ENCODE measurements around the gene MAST1. TPM values are rescaled to one million over a fixed set of nuclear protein-coding genes. Genes with fewer than 3 reads are reported as not detected.

MAST1 gene
- total RNA-seq, result 0.08 and 0.78 TPM in 2 replicates

GRCh38 chr19:12838182-12838885, at the start of gene MAST1:
MAST1 (plus strand) TSS chr19:12838515; CDS start chr19:12838573, 58 bp downstream.

DNA sequence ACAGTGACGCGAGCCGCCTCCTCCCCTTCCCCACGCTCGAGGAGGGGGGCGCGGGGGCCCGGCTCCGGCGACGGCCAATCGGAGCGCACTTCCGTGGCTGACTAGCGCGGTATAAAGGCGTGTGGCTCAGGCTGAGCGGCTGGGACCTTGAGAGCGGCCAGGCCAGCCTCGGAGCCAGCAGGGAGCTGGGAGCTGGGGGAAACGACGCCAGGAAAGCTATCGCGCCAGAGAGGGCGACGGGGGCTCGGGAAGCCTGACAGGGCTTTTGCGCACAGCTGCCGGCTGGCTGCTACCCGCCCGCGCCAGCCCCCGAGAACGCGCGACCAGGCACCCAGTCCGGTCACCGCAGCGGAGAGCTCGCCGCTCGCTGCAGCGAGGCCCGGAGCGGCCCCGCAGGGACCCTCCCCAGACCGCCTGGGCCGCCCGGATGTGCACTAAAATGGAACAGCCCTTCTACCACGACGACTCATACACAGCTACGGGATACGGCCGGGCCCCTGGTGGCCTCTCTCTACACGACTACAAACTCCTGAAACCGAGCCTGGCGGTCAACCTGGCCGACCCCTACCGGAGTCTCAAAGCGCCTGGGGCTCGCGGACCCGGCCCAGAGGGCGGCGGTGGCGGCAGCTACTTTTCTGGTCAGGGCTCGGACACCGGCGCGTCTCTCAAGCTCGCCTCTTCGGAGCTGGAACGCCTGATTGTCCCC, 46.8 kb upstream of the MAST1 start, which contains the start of gene JUNB:
JUNB (plus strand) TSS at position 142 of the 706 bp plus-strand sequence; CDS start at position 428, 286 bp downstream.

DNA sequence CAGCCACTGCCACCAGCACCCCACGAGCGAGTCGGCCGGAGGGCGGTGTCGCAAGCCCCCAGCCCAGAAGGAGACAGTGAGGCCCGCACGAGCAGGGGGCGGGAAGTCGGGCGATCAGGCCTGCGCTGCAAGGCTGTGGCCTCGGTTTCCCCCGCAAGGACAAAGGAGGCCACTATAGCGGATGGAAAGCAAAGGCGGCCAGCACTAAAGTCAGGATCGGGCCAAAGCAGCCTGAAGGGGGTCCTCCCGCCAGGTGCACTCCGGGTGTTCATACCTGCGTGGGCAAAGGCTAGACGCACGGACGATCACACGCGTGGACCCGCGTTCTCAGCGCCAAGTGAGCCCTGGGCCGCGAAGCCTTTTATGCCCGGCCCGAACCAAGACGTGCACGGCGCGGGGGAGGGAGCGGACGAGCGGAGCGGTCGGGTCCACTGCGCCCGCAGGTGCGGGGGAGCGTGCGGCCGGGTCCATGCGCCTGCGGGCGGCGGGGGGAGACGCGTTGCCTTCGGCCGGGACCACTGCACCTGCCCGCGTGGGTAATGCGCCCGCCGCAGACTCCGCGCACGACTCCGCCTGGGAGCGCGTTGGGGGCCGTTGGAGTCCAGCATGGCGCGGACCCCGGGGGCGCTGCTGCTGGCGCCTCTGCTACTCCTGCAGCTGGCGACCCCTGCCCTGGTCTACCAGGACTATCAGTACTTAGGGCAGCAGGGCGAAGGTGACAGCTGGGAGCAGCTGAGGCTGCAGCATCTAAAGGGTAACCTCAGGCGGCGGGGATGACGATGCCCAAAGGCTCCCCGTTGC, 36.6 kb upstream of the MAST1 start, which contains the start of the genes PRDX2 and THSD8:
PRDX2 (minus strand) TSS at position 335 of the 801 bp plus-strand sequence. CDS start 539 bp downstream, outside the sequence.
THSD8 (plus strand) TSS at position 604 of the 801 bp plus-strand sequence; CDS start at position 607, 3 bp downstream.

GRCh38 chr19:12806242-12807081, 31.9 kb upstream of the MAST1 start, which contains the start of gene RNASEH2A:
RNASEH2A (plus strand) TSS chr19:12806584; CDS start chr19:12806674, 90 bp downstream.

DNA sequence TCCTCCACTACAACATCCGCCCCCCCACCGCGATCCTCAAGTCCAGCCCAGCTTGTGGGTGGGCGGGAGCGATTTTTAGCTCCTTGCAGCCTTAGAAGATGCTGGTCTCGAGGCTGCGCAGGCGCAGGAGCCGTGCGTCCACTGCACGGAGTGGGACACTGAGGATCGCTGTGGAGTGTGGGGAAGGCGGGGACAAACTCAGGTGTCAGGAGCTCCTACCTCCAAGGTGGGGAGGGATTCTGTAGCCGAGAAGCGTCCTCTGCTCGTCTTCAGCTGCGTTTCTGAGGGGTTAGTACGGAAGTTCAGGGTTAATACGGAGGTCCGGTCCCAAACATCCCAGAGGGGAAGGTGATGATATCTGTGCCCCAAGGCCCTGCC, 3.8 kb upstream of the MAST1 start, which contains the start of gene RTBDN:
RTBDN (minus strand) TSS at position 14 of the 378 bp plus-strand sequence. CDS start 4,600 bp downstream, outside the sequence.

DNA sequence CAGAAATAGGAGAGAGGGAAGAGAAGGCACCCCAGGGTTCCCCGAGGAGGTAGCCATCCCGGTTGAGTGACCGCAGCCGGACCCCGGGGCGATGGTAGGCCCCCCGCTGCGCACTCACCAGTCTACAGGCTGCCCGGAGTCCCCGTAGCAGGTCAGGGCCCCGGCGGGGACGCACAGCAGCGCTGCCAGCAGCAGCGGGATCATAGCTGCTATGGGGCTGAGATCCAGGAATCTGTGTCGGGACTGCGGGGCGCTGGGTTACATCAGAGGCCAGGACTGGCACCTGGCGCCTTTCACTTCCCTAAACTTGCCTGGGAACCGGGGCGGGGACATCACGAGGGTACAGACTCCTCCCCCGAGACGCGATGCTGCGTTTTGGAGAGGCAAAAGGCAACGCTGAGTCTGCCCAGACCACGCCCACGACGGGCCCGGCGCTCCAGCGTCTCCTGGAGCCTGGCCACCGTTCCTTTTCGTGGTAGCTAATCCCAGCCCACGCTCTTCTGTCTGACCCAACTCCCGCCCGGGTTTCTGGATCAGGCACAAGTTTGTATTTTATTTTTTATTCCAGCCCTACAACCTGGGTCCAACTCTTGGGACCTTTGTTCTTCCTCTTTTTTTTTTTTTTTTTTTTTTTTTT, 43.0 kb downstream of the MAST1 start, which contains the start of gene DNASE2:
DNASE2 (minus strand) TSS at position 278 of the 637 bp plus-strand sequence; CDS start at position 204, 74 bp downstream.

DNA sequence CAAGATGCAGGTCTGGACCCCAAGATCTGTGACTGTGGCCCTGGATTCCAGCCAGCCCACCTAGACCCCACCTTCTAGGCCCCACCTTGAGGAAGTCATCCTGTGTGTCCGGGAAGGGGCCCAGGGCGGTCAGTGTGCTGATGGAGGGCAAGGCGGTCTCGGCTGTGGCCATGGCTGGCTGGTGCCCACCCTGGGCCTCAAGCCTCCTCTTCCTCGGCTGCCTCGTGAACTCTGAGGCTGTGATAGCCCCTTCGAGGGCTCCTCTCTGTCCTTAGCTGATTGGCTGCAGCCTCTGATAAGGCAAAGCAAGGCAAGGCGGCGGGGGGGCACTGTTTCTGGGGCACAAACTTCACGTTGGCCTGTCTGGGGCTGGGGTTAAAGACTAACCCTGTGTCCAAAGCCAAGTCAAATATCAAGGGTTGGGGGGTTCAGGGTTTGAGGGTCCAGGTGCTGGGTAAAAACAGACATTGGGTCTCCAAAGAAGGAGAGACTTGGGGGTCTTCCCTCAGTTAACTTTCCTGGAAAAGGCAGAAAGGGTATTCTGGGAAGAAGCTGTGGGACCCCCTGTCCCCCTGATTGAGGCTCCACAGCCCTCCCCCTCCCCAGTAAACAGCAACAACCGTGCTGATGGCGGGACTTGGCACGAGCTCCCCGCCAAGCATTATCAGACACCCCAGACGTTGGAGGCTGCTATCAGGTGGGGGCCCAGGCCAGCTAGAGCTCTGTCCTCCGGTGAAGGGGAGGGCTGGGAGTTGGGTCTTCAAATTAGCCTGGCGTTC, 48.8 kb downstream of the MAST1 start, which contains the start of gene KLF1:
KLF1 (minus strand) TSS at position 233 of the 779 bp plus-strand sequence; CDS start at position 172, 61 bp downstream.

DNA sequence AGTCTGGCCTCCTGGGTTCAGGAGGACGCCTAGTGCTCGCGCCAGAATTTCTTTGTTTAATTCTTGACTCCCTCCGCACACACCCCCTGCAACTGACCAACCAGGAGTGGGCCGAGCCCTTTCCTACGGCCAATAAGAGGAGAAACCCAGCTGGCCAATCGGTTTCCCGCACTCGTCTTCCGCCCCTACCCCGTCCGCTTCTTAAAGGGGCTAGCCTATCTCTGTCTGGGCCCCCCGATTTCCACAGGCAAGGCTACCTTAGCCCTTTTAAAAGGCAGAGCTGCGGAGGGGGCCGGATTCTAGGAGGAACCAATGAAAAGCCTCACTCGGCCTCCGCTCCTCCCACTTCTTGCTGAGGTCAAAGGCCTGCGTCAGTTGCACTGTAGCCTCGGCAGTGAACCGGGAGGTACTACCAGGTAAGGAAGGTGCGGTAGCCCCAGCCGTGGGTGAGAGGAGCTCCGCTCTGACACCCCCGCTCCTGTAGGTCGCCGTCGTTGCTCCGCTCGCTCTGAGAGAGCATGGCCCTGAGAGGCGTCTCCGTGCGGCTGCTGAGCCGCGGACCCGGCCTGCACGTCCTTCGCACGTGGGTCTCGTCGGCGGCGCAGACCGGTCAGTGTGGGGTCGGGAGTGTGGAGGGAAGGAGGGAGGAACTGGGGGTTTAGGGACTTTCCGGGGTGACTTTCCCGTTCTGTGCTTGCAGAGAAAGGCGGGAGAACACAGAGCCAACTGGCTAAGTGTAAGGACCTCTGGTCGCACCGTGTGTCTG, 52.7 kb downstream of the MAST1 start, which contains the start of gene GCDH:
GCDH (plus strand) TSS at position 374 of the 766 bp plus-strand sequence; CDS start at position 519, 145 bp downstream.

Other genes with a start within 250 kb of the MAST1 start
- gene ZNF490, start 227.7 kb upstream of the MAST1 start, total RNA-seq, result 2.6 and 5.2 TPM in 2 replicates
- gene ZNF791, start 227.6 kb upstream of the MAST1 start, total RNA-seq, result 5.2 and 5.3 TPM in 2 replicates
- 45.4 and 59.0 TPM in 2 replicates for gene MAN2B1, start 171.8 kb upstream of the MAST1 start, total RNA-seq
- 5.1 and 11.3 TPM in 2 replicates for gene WDR83, start 171.7 kb upstream of the MAST1 start, total RNA-seq
- gene DHPS, start 156.6 kb upstream of the MAST1 start, total RNA-seq, result 70.4 and 110 TPM in 2 replicates
- not detected in 2 replicates for gene GNG14, start 150.5 kb upstream of the MAST1 start, total RNA-seq
- gene FBXW9, start 141.9 kb upstream of the MAST1 start, total RNA-seq, result 15.1 and 17.9 TPM in 2 replicates
- gene TNPO2, start 114.6 kb upstream of the MAST1 start, total RNA-seq, result 20.5 and 26.8 TPM in 2 replicates
- gene TRIR, start 103.8 kb upstream of the MAST1 start, total RNA-seq, result 272 and 389 TPM in 2 replicates
- 79.1 and 99.4 TPM in 2 replicates for gene GET3, start 101.0 kb upstream of the MAST1 start, total RNA-seq
- gene BEST2, start 86.7 kb upstream of the MAST1 start, total RNA-seq, result 0.39 TPM in 1 of 2 replicates, not detected in the other
- gene HOOK2, start 63.0 kb upstream of the MAST1 start, total RNA-seq, result 30.8 and 32.7 TPM in 2 replicates
- gene JUNB, start 47.0 kb upstream of the MAST1 start, total RNA-seq, result 369 and 618 TPM in 2 replicates
- gene PRDX2, start 36.7 kb upstream of the MAST1 start, total RNA-seq, result 260 and 355 TPM in 2 replicates
- gene THSD8, start 36.4 kb upstream of the MAST1 start, total RNA-seq, result not detected in 2 replicates
- gene RNASEH2A, start 31.9 kb upstream of the MAST1 start, total RNA-seq, result 26.7 and 51.0 TPM in 2 replicates
- gene RTBDN, start 3.9 kb upstream of the MAST1 start, total RNA-seq, result not detected in 2 replicates
- 35.8 and 48.5 TPM in 2 replicates for gene DNASE2, start 42.9 kb downstream of the MAST1 start, total RNA-seq
- gene KLF1, start 48.7 kb downstream of the MAST1 start, total RNA-seq, result not detected in 2 replicates
- 30.6 and 39.4 TPM in 2 replicates for gene GCDH, start 52.6 kb downstream of the MAST1 start, total RNA-seq
- 0.08 and 0.23 TPM in 2 replicates for gene SYCE2, start 80.8 kb downstream of the MAST1 start, total RNA-seq
- 66.7 and 87.1 TPM in 2 replicates for gene FARSA, start 95.2 kb downstream of the MAST1 start, total RNA-seq
- 1,822 and 2,213 TPM in 2 replicates for gene CALR, start 100.1 kb downstream of the MAST1 start, total RNA-seq
- gene RAD23A, start 107.3 kb downstream of the MAST1 start, total RNA-seq, result 117 and 122 TPM in 2 replicates
- gene GADD45GIP1, start 118.7 kb downstream of the MAST1 start, total RNA-seq, result 65.8 and 102 TPM in 2 replicates
- not detected in 2 replicates for gene DAND5, start 131.1 kb downstream of the MAST1 start, total RNA-seq
- 16.7 and 18.9 TPM in 2 replicates for gene NFIX, start 157.0 kb downstream of the MAST1 start, total RNA-seq

All from hair follicular keratinocyte (primary cell).